NOMO-1 treated with DMSO at 0.1 percent for 48 hours (cell line): ENCODE results near the gene MOV10.
"Not testable (repeated sequence)": the region's sequence is repeated elsewhere in the genome, so short reads cannot be mapped to it uniquely, and the experiment has no call there.

Experiments
- DNase-seq: peaks from one replicate; lab custom pipeline; 2025; ENCODE audit not compliant: unreplicated experiment; lab: John Stamatoyannopoulos, UW

The MOV10 gene

DNA sequence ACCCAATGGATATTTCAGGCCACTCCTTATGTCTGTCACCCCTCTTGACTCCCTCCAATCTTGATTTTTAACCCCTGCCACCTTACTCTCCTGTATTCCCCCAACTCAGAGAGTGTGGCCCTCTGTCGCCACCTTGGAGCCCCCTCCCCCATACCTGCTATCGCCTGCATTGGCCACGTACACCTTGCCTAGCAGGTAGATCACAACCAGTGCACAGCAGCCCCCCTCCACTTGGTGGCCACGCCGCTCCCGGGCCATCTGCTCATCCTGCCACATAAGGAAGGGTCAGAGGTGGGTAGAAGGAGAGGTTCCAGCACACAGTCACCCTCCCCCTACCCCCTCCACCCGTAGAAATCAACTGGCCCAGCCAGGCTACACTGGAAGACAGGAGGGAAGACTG lies 37.7 kb downstream of the MOV10 start:
- no peak for DNase-seq

GRCh38 chr1:112712701-112713128 lies 38.3 kb downstream of the MOV10 start:
- DNase-seq: no peak

DNA sequence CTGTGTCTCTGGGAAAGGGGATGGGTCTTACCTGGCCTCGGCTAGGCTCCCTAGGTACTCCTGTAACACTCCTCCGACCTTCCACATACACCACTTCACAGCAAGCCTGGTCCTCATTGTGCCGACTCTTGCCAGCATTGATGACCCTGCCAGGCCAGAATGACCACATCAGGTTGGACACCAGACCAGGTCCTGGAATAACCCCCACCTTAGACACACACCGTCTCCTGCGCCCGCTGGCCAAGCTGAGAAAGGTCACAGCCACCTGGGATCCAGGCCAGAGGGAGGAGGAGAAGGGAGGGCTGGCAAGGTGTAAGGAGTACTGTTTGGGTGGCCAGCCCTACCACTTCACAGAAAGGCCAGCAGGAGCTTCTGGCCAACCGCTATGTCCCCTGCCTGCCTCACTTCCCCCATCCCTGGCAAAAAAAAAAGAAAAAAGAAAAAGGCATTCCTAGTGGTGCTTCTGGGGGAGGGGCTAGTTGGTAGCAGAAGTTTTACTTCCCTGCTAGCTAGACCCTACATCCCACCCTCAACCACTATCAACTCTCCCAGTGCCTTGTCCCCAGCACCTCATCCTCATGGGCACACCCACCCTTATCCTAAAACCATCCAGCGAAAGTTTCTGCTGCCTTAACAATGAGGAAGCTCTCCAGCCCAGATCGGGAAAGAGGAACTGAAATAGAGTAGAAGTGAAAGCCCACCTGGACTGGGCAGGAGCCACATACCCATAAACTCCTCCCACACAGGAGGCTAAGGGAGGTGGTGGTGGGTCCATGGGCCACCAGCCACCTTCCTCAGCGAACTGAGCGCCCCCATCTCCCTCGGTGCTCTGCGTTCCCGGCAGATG lies 39.2 kb downstream of the MOV10 start:
- peak; percentile 80 for DNase-seq

DNA sequence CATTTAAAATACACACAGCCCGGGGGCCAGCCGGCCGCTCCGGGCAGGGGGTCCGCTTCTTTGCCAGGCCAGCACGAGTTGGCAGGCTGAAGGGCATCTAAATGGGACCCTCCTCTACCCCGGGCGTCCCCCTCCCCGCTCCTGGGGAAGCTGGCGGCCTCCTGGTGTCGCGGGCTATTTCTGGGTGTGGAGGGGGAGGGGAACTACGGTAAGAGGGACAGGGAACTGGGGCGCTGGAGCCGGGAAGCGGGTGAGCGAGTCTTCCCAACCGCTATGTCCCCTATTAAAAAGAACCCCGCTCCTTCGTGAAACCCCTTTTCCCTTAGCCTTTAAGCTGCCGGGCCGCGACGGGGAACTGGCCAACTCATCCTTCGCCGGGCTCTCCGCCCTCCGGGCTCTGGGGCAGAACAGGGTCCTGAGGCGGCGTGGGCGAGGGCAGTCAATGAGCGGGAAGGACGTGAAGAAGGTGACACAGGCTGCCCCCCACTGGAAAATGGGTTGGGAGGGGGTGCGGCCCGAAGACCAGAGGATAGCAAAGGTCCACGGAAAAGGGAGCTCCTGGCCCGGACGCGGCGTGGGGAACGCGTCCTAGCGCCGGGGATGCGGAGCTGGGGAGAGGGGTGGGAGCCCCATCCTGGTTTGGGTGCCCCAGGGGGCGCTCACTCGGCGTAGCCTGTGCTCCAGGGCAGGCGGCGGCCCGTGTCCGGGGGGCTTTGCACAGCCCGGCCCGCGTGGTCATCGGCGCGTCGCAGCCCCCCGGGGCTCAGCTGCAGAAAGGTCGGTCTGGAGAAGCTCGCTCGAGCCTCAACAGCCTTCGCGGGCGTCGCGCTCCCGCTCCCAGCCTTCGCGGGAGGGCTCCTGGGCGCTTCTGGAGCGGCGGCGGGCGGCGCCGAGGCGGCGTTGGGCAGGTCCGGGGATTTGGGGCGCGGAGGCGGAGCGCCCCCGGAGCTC lies 40.1 kb downstream of the MOV10 start:
- DNase-seq: no peak

- DNase-seq: peak; percentile 88
Measured at GRCh38 chr1:112715264-112716053, 41.0 kb downstream of the MOV10 start, which contains the start of gene PPM1J. PPM1J (minus strand) TSS chr1:112715332; CDS start chr1:112715301, 31 bp downstream.

DNA sequence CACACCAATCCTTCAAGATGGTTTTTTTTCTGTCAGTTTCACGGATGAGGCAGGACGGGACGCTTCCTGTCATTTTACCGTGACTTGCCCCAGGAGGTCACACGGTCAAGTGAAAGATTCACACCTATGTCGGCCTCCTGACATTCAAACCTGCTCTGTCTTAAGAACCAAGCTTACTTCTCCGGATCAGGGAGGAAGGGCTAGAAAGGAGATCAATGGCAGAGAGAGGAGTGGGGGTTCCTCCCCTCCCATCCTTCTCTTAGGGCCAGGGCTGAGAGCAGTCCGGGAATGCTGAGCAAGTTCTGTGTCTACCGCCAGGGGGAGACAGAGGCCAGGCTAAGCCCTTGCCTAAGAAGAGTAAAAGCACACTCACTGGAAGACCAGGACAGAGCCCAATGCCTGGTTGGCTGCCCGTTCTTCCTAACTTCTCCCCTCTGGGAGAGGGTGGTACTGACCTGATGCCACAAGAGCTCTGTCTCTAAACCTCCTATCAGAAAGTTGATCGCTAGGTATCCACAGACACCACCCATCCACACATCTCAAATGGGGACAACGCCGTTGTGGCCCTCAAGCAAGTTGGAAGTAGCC lies 41.8 kb downstream of the MOV10 start:
- peak; percentile 40 for DNase-seq

DNA sequence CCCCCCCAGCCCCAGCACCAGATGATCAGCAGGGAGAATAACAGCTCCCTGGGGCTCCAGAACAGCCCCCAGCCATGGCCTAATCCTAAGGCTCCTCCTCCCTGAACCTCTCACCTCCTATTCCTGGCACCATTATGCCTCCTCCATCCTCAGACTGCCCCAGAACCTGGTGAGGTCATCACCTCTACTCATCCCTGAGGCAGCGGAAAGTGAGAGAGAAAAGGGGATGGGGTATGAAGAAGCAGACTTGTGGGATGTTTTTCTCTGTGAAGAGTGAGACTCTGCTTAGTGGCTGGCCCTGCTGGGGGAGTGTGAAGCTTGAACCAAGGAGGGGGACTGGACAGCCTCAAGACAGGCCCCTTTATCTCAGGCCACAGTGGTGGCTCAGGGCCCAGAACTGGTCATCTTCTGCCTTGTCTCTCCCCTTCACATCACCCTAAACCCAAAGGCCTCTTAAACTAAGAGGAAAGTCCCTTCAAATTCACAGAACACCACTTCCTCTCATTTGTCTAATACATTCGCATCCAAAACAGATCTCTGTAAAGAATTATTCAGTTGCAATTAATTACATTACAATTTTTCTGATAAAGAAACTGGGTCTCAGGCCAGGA lies 42.9 kb downstream of the MOV10 start:
- no peak for DNase-seq

GRCh38 chr1:112718691-112719418 lies 44.4 kb downstream of the MOV10 start:
- peak; percentile 42 for DNase-seq

DNA sequence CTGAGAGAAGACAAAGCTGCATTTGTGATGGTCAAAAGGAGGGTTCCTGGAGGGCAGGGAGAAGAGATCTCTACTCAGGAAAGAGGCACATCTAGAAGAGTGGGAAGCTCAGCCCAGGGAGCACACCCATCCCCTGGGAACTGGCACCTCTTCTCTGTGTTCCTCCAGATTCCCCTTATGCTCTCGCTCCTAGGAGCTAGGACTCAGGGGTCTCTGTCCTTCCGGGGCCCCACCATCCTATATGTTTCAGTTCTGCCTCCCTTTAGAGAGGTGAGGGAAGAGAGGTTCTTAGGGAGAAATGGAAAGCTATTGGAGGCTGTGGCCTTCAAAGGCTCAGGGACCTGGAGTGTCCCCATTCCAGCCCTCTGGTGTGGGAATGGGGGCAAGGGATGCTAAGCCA lies 45.2 kb downstream of the MOV10 start:
- DNase-seq: no peak

GRCh38 chr1:112720800-112721199 lies 46.3 kb downstream of the MOV10 start:
- DNase-seq: no peak

- DNase-seq: not testable (repeated sequence)
Measured at GRCh38 chr1:112721294-112721693, 46.8 kb downstream of the MOV10 start.

GRCh38 chr1:112721966-112722524 lies 47.6 kb downstream of the MOV10 start:
- no peak for DNase-seq

- DNase-seq: no peak
Measured at GRCh38 chr1:112722601-112723510, 48.4 kb downstream of the MOV10 start.

GRCh38 chr1:112723511-112723839 lies 49.0 kb downstream of the MOV10 start:
- no peak for DNase-seq

DNA sequence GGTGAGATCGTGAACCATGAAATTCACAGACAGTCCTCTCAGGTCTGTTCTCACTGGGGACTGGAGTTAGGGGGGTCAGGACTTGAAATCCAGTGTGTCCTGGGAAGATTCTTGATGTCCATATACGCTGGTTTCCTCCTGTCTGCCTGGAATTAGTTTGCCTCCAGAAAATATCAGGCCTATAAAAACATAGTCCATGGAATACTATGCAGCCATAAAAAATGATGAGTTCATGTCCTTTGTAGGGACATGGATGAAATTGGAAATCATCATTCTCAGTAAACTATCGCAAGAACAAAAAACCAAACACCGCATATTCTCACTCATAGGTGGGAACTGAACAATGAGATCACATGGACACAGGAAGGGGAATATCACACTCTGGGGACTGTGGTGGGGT lies 49.8 kb downstream of the MOV10 start:
- DNase-seq: not testable (repeated sequence)

DNA sequence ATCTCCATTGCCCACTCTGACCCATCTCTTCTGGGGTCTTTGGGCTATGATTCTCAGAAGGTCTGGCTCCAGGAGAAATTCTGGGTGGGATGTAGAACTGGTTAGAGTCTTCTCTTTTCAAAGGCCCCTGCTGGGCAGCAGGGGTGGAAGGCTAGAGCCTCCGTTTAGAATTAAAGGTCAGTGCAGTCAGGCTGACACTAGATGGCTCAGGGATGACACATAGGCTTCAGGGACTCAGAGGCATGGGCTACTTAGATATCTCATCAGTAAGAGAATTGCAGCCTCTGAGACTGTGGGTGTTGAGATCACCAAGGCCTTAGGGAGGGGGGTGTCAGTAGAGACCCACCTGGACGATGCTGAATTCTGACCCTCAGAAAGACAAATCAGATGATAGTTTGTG lies 53.3 kb downstream of the MOV10 start:
- no peak for DNase-seq

GRCh38 chr1:112728306-112728971 lies 54.0 kb downstream of the MOV10 start:
- not testable (repeated sequence) for DNase-seq

GRCh38 chr1:112729011-112729410 lies 54.6 kb downstream of the MOV10 start:
- not testable (repeated sequence) for DNase-seq
